Panc1 (cell line): ENCODE measurements around the gene SH3BP4. TPM values are rescaled to one million over a fixed set of nuclear protein-coding genes. Genes with fewer than 3 reads are reported as not detected.

ENCODE experiments used
- ATAC-seq: fragments of 200-7000 bp; cut with Tn5 transposase; 2 replicates; pipeline ENCODE4 v1.9.1; 2020; ENCODE audit warnings: mild to moderate bottlenecking, moderate library complexity
- BruUV-seq: library from RNA; stranded (reverse); fragments of 400-500 nt; replicated peaks from 2 replicates; lab custom pipeline; 2021; lab: Mats Ljungman, UMichigan
- CTCF ChIA-PET: fragments of 300-600 bp; sonication (Branson Sonifier 250); formaldehyde crosslinking; loops from one replicate; lab custom pipeline; 2022; ENCODE audit warnings: antibody characterized with exemption; lab: Charles Lee
- POLR2A ChIA-PET: fragments of 300-600 bp; sonication (Branson Sonifier 250); formaldehyde crosslinking; loops from one replicate; lab custom pipeline; 2022; ENCODE audit warnings: antibody characterized with exemption; lab: Charles Lee
- DNase-seq: peaks from one replicate; pipeline ENCODE4 v3.0.0-alpha.2; 2010; ENCODE audit warnings: low read depth, low spot score
- H3K27ac ChIP-seq: 2 replicates; pipeline ENCODE4 v1.5.1; 2011; ENCODE audit warnings: mild to moderate bottlenecking, low read length, inconsistent platforms
- H3K27me3 ChIP-seq: fragments of 200-500 bp; sonication (Bioruptor generic); 2 replicates; pipeline ENCODE4 v1.6.0; 2014; ENCODE audit warnings: low read length, inconsistent platforms; ENCODE audit not compliant: control insufficient read depth, insufficient read depth
- H3K36me3 ChIP-seq: fragments of 200-500 bp; sonication (Bioruptor generic); 2 replicates; pipeline ENCODE4 v1.5.1; 2014; ENCODE audit warnings: inconsistent platforms, mild to moderate bottlenecking, low read length, moderate library complexity; ENCODE audit not compliant: control insufficient read depth, insufficient read depth
- H3K4me1 ChIP-seq: 2 replicates; pipeline ENCODE4 v1.5.1; 2011; ENCODE audit warnings: inconsistent platforms, mild to moderate bottlenecking, low read length, moderate library complexity; ENCODE audit not compliant: control insufficient read depth, insufficient read depth
- H3K4me3 ChIP-seq, 2 experiments: 2 replicates each; pipeline ENCODE4 v1.5.1; 2011 to 2012; ENCODE audit warnings: low read depth in 2 of 2, low read length in 2 of 2, mild to moderate bottlenecking in 2 of 2, inconsistent platforms in 1 of 2, moderate library complexity in 1 of 2
- H3K9me3 ChIP-seq: fragments of 200-500 bp; sonication (Bioruptor generic); 2 replicates; pipeline ENCODE4 v1.5.1; 2014; ENCODE audit warnings: low read depth, mild to moderate bottlenecking, inconsistent platforms, low read length, moderate library complexity; ENCODE audit not compliant: control insufficient read depth, insufficient read depth
- POLR2AphosphoS5 ChIP-seq: IDR thresholded peaks from 2 replicates; pipeline ENCODE4 v1.6.1; 2012; ENCODE audit warnings: mild to moderate bottlenecking, low read depth, low read length, moderate library complexity
- SIN3A ChIP-seq: IDR thresholded peaks from 2 replicates; pipeline ENCODE4 v1.6.1; 2012; ENCODE audit warnings: low read depth, mild to moderate bottlenecking, low read length, moderate library complexity, borderline replicate concordance; ENCODE audit not compliant: insufficient read depth
- TCF7L2 ChIP-seq: IDR thresholded peaks from 2 replicates; pipeline ENCODE4 v1.6.1; 2011; ENCODE audit warnings: mild to moderate bottlenecking, low read depth, low read length, inconsistent platforms
- in situ Hi-C: cut with HindIII; loops from 2 replicates; pipeline ENCODE4 v1.10.0; 2016; ENCODE audit warnings: low sequenced_read_pairs, low pct_unique_long_range_greater_than_20kb
- intact Hi-C: fragments of 100-400 bp; cut with micrococcal nuclease; formaldehyde crosslinking; loops from one replicate; pipeline ENCODE4 v1.10.0; 2022; ENCODE audit not compliant: unreplicated experiment
- total RNA-seq: library from RNA; stranded (reverse); gene quantifications from one replicate; pipeline ENCODE4 v1.2.1, GENCODE V29; 2021; ENCODE audit not compliant: unreplicated experiment
- TF ChIP-seq, protein P1 (sequence below): fragments of 450-650 bp; IDR thresholded peaks from 2 replicates; pipeline ENCODE4 v1.5.1; 2017; ENCODE audit warnings: mild to moderate bottlenecking
- TF ChIP-seq, protein P2 (sequence below), 2 experiments: IDR thresholded peaks; 2 replicates each; pipeline ENCODE4 v1.6.1; 2011 to 2012; ENCODE audit warnings: low read depth in 2 of 2, control low read depth in 1 of 2, low read length in 1 of 2, mild to moderate bottlenecking in 1 of 2, moderate library complexity in 1 of 2; ENCODE audit not compliant: insufficient read depth in 1 of 2

Gene SH3BP4
- total RNA-seq, 1 experiment from 2014 or later: 133 TPM

DNA sequence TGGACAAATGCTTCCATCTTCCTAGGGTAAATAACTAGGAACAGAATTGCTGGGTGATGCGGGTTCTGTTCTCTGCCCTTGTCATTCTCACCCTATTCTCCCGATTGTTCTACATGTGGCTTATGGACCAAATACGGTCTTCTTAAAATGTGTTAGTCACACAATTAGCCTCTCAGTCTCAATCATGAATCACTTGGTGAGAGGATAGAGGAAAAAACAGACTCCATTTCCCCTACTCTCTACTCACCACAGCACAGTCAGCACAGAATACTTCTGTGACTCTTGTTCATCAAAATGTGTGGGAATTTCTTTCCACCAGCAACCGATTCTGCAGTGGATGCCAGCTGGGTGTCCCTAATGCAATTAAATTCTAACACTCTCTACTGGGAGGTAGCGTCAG lies 125.2 kb downstream of the SH3BP4 start:
- no peak for DNase-seq
- in situ Hi-C loops: no loop called here
- H3K27me3 ChIP-seq: no peaks in the 10 kb centered on the region
- BruUV-seq: no TSS peak
- no peaks in the 10 kb centered on the region for H3K9me3 ChIP-seq
- H3K4me3 ChIP-seq: no peak overlapping the region
- no peaks in the 10 kb centered on the region for H3K36me3 ChIP-seq
- TF ChIP-seq TCF7L2: no peak
- no peak for TF ChIP-seq SIN3A
- TF ChIP-seq, protein P1, sequence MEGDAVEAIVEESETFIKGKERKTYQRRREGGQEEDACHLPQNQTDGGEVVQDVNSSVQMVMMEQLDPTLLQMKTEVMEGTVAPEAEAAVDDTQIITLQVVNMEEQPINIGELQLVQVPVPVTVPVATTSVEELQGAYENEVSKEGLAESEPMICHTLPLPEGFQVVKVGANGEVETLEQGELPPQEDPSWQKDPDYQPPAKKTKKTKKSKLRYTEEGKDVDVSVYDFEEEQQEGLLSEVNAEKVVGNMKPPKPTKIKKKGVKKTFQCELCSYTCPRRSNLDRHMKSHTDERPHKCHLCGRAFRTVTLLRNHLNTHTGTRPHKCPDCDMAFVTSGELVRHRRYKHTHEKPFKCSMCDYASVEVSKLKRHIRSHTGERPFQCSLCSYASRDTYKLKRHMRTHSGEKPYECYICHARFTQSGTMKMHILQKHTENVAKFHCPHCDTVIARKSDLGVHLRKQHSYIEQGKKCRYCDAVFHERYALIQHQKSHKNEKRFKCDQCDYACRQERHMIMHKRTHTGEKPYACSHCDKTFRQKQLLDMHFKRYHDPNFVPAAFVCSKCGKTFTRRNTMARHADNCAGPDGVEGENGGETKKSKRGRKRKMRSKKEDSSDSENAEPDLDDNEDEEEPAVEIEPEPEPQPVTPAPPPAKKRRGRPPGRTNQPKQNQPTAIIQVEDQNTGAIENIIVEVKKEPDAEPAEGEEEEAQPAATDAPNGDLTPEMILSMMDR: no peak
- TF ChIP-seq, protein P2, sequence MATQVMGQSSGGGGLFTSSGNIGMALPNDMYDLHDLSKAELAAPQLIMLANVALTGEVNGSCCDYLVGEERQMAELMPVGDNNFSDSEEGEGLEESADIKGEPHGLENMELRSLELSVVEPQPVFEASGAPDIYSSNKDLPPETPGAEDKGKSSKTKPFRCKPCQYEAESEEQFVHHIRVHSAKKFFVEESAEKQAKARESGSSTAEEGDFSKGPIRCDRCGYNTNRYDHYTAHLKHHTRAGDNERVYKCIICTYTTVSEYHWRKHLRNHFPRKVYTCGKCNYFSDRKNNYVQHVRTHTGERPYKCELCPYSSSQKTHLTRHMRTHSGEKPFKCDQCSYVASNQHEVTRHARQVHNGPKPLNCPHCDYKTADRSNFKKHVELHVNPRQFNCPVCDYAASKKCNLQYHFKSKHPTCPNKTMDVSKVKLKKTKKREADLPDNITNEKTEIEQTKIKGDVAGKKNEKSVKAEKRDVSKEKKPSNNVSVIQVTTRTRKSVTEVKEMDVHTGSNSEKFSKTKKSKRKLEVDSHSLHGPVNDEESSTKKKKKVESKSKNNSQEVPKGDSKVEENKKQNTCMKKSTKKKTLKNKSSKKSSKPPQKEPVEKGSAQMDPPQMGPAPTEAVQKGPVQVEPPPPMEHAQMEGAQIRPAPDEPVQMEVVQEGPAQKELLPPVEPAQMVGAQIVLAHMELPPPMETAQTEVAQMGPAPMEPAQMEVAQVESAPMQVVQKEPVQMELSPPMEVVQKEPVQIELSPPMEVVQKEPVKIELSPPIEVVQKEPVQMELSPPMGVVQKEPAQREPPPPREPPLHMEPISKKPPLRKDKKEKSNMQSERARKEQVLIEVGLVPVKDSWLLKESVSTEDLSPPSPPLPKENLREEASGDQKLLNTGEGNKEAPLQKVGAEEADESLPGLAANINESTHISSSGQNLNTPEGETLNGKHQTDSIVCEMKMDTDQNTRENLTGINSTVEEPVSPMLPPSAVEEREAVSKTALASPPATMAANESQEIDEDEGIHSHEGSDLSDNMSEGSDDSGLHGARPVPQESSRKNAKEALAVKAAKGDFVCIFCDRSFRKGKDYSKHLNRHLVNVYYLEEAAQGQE (IDR thresholded peaks at IDR 0.05; ENCODE audit: insufficient read depth in 1 of 2, low read depth in 2 of 2, low read length in 1 of 2): no peak
- TF ChIP-seq POLR2AphosphoS5: no peak
- ATAC-seq: no peak
- no peaks in the 10 kb centered on the region for H3K4me1 ChIP-seq
- ChIA-PET POLR2A (no interaction called here), CTCF (no interaction called here)
- intact Hi-C loops: no loop called here
- no peak overlapping the region for H3K27ac ChIP-seq

DNA sequence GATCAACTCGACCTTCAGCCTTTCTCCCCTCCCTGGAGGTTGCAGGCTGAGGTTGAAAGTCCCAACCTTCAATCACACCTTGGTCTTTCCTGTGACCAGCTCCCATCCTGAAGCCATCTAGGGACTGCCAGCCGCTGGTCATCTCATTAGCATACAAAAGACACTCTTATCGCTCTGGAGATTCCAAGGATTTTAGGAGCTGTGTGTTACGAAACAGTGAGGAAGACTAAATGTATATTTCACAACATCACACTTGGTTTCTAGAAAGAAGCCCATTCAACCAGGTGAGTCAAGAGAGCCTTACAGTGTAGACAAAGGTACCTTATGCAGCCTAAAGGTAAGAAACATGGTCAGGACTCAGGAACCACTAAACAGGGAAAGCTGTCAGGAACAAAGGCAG lies 126.4 kb downstream of the SH3BP4 start:
- ATAC-seq: no peak
- DNase-seq: no peak
- ChIA-PET POLR2A (no interaction called here), CTCF (no interaction called here)
- in situ Hi-C loops (no loop called here), intact Hi-C loops (no loop called here)
- Histone ChIP-seq H3K9me3 (no peaks in the 10 kb centered on the region), H3K27me3 (no peaks in the 10 kb centered on the region), H3K4me3 (no peak overlapping the region), H3K27ac (no peak overlapping the region), H3K36me3 (no peaks in the 10 kb centered on the region), H3K4me1 (no peaks in the 10 kb centered on the region)
- BruUV-seq: no TSS peak
- no peak for TF ChIP-seq TCF7L2
- TF ChIP-seq POLR2AphosphoS5: no peak
- TF ChIP-seq, protein P2 (IDR thresholded peaks at IDR 0.05; ENCODE audit: insufficient read depth in 1 of 2, low read depth in 2 of 2, low read length in 1 of 2): no peak
- TF ChIP-seq SIN3A: no peak
- TF ChIP-seq, protein P1: no peak
